ENCODE measurements around the gene TAAR5. TPM values are rescaled to one million over a fixed set of nuclear protein-coding genes. Genes with fewer than 3 reads are reported as not detected.
"Not testable (repeated sequence)": the region's sequence is repeated elsewhere in the genome, so short reads cannot be mapped to it uniquely, and the experiment has no call there.

TAAR5 gene, protein sequence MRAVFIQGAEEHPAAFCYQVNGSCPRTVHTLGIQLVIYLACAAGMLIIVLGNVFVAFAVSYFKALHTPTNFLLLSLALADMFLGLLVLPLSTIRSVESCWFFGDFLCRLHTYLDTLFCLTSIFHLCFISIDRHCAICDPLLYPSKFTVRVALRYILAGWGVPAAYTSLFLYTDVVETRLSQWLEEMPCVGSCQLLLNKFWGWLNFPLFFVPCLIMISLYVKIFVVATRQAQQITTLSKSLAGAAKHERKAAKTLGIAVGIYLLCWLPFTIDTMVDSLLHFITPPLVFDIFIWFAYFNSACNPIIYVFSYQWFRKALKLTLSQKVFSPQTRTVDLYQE
- total RNA-seq (not detected in 2 replicates), polyA plus RNA-seq (not detected in 2 replicates)

DNA sequence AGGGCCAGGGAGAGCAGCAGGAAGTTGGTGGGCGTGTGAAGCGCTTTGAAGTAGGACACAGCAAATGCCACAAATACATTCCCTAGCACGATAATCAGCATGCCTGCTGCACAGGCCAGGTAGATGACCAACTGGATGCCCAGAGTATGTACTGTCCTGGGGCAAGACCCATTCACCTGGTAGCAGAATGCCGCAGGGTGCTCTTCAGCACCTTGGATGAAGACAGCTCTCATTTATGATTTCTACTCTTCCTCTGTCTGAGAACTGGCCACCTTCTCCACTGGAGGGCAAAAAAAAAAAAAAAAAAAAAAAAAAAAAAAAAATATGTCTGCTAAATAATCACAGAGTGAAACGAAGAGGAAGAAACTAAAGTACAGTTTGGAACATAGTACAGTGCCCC, at the start of gene TAAR5:
TAAR5 (minus strand) TSS at position 288 of the 400 bp plus-strand sequence; CDS start at position 233, 55 bp downstream.
- H3K27ac ChIP-seq, result no peak within 1 kb of the TSS
- H3K36me3 ChIP-seq, result no peaks in the 10 kb centered on the region
- DNase-seq (ENCODE audit: low read depth in 1 of 2, low spot score in 1 of 2), result no peak
- no peaks in the 10 kb centered on the region for H3K27me3 ChIP-seq
- H3K4me1 ChIP-seq (ENCODE audit: low read depth), result no peaks in the 10 kb centered on the region
- no peaks in the 10 kb centered on the region for H3K9me3 ChIP-seq (ENCODE audit: low read depth)
- TF ChIP-seq, protein P1, sequence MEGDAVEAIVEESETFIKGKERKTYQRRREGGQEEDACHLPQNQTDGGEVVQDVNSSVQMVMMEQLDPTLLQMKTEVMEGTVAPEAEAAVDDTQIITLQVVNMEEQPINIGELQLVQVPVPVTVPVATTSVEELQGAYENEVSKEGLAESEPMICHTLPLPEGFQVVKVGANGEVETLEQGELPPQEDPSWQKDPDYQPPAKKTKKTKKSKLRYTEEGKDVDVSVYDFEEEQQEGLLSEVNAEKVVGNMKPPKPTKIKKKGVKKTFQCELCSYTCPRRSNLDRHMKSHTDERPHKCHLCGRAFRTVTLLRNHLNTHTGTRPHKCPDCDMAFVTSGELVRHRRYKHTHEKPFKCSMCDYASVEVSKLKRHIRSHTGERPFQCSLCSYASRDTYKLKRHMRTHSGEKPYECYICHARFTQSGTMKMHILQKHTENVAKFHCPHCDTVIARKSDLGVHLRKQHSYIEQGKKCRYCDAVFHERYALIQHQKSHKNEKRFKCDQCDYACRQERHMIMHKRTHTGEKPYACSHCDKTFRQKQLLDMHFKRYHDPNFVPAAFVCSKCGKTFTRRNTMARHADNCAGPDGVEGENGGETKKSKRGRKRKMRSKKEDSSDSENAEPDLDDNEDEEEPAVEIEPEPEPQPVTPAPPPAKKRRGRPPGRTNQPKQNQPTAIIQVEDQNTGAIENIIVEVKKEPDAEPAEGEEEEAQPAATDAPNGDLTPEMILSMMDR (IDR thresholded peaks at IDR 0.05; ENCODE audit: low read depth, low read length), result no peak
- no peak within 1 kb of the TSS for H3K4me3 ChIP-seq

DNA sequence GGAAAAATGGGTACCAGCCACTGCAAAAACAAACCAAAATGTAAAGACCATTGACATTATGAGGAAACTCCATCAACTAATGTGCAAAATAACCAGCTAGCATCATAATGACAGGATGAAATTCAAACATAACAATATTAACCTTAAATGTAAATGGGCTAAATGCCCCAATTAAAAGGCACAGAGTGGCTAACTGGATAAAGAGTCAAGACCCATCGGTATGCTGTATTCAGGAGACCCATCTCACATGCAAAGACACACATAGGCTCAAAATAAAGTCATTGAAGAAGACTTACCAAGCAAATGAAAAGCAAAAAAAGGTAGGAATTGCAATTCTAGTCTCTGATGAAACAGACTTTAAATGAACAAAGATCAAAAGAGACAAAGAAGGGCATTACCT, 47.6 kb upstream of the TAAR5 start:
- H3K36me3 ChIP-seq; DNase-seq (ENCODE audit: low read depth in 1 of 2, low spot score in 1 of 2); H3K9me3 ChIP-seq (ENCODE audit: low read depth); H3K27me3 ChIP-seq; H3K4me1 ChIP-seq (ENCODE audit: low read depth); H3K27ac ChIP-seq; H3K4me3 ChIP-seq: not testable (repeated sequence)

DNA sequence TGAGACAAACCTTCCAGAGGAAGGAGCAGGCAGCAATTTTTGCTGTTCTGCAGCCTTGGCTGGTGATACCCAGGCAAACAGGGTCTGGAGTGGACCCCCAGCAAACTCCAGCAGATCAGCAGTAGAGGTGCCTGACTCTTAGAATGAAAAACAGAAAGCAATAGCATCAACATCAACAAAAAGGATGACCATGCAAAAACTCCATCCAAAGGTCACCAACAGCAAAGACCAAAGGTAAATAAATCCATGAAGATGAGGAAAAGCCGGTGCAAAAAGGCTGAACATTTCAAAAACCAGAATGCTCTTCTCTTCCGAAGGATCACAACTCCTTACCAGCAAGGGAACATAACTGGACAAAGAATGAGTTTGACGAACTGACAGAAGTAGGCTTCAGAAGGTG, 46.4 kb upstream of the TAAR5 start:
- H3K27me3 ChIP-seq; DNase-seq (ENCODE audit: low read depth in 1 of 2, low spot score in 1 of 2); H3K4me3 ChIP-seq; H3K36me3 ChIP-seq; H3K4me1 ChIP-seq (ENCODE audit: low read depth); H3K27ac ChIP-seq; H3K9me3 ChIP-seq (ENCODE audit: low read depth): not testable (repeated sequence)

DNA sequence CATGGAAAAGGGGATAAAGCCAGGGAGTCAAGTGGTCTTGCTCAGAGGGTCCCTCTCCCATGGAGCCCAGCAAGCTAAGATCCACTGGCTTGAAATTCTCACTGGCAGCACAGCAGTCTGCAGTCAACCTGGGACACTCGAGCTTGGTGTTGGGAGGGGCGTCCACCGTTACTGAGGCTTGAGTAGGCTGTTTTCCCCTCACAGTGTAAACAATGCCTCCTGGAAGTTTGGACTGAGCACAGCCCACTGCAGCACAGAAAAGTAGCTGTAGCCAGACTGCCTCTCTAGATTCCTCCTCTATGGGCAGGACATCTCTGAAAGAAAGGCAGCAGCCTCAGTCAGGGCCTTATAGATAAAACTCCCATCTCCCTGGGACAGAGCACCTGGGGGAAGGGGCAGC, 45.7 kb upstream of the TAAR5 start:
- not testable (repeated sequence) for H3K27me3 ChIP-seq; H3K9me3 ChIP-seq (ENCODE audit: low read depth); H3K4me3 ChIP-seq; DNase-seq (ENCODE audit: low read depth in 1 of 2, low spot score in 1 of 2); H3K4me1 ChIP-seq (ENCODE audit: low read depth); H3K27ac ChIP-seq; H3K36me3 ChIP-seq

DNA sequence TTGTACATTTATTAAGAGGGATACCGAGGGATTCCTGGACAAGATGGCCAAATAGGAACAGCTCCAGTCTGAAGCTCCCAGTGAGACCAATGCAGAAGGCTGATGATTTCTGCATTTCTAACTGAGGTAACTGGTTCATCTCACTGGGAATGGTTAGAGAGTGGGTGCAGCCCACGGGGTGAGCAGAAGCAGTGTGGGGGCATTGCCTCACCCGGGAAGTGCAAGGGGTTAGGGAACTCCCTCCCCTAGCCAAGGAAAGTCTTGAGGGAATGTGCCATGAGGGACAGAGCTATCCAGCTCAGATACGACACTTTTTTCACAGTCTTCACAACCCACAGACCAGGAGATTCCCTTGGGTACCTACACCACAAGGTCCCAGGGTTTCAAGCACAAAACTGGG, 45.3 kb upstream of the TAAR5 start:
- DNase-seq (ENCODE audit: low read depth in 1 of 2, low spot score in 1 of 2), result no peak
- Histone ChIP-seq H3K9me3 (ENCODE audit: low read depth) (no peaks in the 10 kb centered on the region), H3K4me1 (ENCODE audit: low read depth) (no peaks in the 10 kb centered on the region), H3K4me3 (no peak overlapping the region), H3K36me3 (no peaks in the 10 kb centered on the region), H3K27me3 (no peaks in the 10 kb centered on the region), H3K27ac (no peak overlapping the region)
- TF ChIP-seq, protein P1 (IDR thresholded peaks at IDR 0.05; ENCODE audit: low read depth, low read length), result no peak

DNA sequence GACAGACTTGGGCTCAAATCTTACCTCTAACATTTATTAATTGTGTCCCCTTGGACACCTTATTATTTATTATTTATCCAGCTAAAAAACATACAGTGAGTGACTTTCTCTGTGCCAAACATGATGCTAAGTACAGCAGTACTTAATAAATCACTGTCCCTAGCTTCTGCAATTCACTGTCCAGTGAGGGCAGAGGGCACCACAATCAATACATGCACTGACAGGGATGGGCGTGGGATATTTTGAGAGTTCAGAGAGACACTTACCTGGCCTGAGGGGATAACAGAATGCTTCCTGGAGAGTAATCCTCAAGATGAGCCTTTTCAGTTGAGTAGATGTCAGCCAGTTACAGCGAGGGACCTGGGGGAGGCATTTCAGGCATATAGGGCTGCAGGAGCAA, 43.8 kb upstream of the TAAR5 start:
- H3K27me3 ChIP-seq, result no peaks in the 10 kb centered on the region
- TF ChIP-seq, protein P1 (IDR thresholded peaks at IDR 0.05; ENCODE audit: low read depth, low read length), result no peak

DNA sequence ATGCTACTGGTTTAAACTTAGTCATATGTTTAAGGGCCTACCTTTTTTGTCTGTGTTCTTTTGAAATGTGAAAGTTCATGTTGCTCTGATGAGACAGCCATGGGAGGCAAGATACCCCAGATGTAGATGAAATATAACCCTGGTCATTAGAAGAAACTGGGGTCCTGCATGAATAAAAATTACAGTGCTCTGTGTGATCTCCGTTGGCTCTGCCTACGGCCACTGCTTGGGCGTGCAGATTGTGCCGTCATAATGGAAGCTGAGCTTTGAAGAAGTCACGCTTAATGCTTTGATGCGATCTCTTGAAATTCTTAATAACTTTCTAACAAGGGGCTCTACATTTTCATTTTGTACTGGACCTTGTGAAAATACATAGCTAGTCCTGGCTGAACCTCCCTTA, 34.6 kb upstream of the TAAR5 start, which contains the start of gene TAAR2:
TAAR2 (minus strand) TSS at position 101 of the 400 bp plus-strand sequence; CDS start at position 101, 0 bp downstream.
- no peak for DNase-seq (ENCODE audit: low read depth in 1 of 2, low spot score in 1 of 2)
- no peaks in the 10 kb centered on the region for H3K9me3 ChIP-seq (ENCODE audit: low read depth)
- H3K4me1 ChIP-seq (ENCODE audit: low read depth), result no peaks in the 10 kb centered on the region
- no peak within 1 kb of the TSS for H3K4me3 ChIP-seq
- TF ChIP-seq, protein P1 (IDR thresholded peaks at IDR 0.05; ENCODE audit: low read depth, low read length), result no peak
- H3K27ac ChIP-seq, result no peak within 1 kb of the TSS
- H3K36me3 ChIP-seq, result no peaks in the 10 kb centered on the region
- H3K27me3 ChIP-seq, result no peaks in the 10 kb centered on the region

More for the DNA sequence above, 43.8 kb upstream of the TAAR5 start:
- H3K4me1 ChIP-seq (ENCODE audit: low read depth), result no peaks in the 10 kb centered on the region
- H3K36me3 ChIP-seq, result no peaks in the 10 kb centered on the region
- H3K9me3 ChIP-seq (ENCODE audit: low read depth), result no peaks in the 10 kb centered on the region
- DNase-seq (ENCODE audit: low read depth in 1 of 2, low spot score in 1 of 2), result no peak
- H3K27ac ChIP-seq, result no peak overlapping the region
- H3K4me3 ChIP-seq, result no peak overlapping the region

Data from cardiac muscle cell (in vitro differentiated cells and primary cell).